Suppressor macrophage treated with lipopolysaccharide for 4 hours (primary cell): ENCODE data around the gene LMNTD1.
"Not testable (repeated sequence)": the region's sequence is repeated elsewhere in the genome, so short reads cannot be mapped to it uniquely, and the experiment has no call there.

Experiments
- DNase-seq: peaks from one replicate; pipeline ENCODE4 v3.0.0-alpha.2; 2020

The LMNTD1 gene

DNA sequence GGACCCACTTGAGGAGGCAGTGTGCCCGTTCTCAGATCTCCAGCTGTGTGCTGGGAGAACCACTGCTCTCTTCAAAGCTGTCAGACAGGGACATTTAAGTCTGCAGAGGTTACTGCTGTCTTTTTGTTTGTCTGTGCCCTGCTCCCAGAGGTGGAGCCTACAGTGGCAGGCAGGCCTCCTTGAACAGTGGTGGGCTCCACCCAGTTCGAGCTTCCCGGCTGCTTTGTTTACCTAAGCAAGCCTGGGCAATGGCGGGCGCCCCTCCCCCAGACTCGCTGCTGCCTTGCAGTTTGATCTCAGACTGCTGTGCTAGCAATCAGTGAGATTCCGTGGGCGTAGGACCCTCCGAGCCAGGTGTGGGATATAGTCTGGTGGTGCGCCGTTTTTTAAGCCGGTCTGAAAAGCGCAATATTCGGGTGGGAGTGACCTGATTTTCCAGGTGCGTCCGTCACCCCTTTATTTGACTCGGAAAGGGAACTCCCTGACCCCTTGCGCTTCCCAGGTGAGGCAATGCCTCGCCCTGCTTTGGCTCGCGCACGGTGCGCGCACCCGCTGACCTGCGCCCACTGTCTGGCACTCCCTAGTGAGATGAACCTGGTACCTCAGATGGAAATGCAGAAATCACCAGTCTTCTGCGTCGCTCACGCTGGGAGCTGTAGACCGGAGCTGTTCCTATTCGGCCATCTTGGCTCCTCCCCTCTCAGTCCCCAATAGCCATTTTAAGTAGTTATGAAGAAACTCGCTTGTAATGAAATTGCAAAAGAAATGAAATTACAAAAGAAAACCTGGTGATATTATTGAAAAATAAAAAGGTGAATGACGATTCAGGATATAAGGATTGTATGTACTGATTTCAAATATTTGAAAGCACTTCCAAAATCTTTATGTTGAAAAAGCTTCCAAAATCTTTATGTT lies 63.9 kb downstream of the LMNTD1 start:
- not testable (repeated sequence) for DNase-seq

DNA sequence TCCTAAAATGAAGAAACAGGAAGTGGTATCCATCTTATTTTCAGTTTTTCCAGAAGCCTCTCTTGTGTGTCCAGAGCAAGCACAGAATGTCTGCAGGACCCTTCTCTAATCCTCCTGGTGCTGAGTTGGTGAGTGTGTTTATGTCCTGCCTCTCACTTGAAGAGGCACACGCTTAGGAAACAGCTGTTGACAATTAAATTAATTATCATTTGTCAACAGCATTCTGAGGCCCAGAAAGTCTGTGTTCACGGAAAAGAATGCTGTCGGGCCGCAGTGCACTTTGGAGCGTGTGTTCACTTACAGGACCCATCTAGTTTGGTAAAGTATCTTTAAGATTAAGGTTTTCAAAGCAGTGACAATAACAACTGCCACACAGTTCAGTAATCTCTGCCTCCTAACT lies 70.5 kb downstream of the LMNTD1 start:
- DNase-seq = no peak

GRCh38 chr12:25480145-25480544 lies 72.9 kb downstream of the LMNTD1 start:
- DNase-seq = no peak

DNA sequence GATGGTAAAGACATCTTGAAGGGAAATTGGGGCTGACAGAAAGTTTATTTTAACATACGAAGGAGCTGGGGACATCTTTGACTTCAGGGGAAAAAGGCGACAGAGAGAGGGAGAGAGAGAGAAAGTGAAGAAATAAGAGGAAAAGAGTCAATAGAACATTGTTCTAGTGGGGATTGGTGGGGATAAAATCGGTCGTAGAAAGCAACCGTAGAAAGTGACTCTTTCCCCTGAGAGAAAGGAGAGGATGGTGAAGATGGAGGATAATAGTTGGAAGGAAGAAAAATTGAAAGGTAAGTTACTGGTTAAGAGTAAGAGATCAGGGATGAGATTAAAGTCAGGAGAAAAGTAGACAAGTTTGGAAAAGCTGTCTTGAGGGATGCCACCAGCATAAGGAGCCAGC lies 75.9 kb downstream of the LMNTD1 start:
- no peak for DNase-seq

DNA sequence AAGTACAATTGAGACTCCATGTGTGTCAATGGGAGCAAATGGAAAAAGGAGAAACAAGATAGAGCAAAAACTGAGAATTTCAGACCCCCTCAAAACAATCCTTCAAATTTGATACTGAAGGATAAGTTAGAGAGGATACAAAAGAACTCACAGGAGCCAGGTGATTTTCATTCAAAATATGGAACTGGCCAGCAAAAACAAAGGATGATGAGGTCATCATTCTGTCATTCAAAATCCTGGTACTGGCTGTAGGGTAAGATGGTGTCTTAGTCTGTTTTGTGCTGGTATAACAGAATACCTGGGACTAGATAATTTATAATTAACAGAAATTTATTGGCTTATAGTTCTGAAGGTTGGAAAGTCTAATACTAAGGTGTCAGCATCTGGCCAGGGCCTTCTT lies 80.6 kb downstream of the LMNTD1 start:
- DNase-seq = no peak

DNA sequence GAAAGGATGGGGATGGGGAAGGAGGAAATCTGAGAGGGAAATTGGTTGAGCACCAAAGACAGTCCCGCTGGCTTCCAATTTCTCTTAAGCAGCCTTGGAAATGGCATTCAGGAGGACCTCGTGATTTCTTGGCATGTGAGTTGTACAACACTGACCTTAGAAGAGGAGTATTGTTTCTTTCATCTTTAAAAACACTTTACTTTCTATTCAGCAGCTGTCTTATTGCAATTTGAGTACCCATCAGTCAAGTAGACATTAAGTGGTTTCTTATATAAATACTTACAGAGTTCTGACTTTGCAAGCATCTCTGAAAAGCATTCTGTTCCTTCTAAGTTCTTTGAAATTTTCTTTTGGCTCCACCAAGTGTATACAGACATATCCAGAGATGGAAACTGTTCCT lies 83.2 kb downstream of the LMNTD1 start:
- DNase-seq = no peak

DNA sequence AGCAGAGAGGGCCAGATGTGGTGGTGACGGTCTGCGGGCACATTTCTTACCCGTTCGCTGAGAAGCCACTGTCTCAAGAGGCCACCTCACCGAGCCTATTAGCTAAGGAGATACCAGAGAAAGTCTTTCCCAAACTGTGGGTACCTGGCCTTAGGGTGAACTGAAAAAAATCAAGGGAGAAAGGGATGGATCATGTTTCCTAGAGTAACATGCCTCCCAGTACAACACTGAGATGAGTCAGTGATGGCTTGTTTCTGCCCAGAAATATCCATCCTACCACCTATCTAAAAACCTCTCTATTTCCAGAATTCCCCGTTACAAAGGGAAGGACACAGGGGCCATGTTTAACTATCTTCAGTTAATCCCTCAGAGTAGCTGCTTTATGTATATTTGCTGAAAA lies 83.7 kb downstream of the LMNTD1 start:
- DNase-seq = no peak

- no peak for DNase-seq
These were observed 89.6 kb downstream of the LMNTD1 start for GRCh38 chr12:25463521-25463920.

DNA sequence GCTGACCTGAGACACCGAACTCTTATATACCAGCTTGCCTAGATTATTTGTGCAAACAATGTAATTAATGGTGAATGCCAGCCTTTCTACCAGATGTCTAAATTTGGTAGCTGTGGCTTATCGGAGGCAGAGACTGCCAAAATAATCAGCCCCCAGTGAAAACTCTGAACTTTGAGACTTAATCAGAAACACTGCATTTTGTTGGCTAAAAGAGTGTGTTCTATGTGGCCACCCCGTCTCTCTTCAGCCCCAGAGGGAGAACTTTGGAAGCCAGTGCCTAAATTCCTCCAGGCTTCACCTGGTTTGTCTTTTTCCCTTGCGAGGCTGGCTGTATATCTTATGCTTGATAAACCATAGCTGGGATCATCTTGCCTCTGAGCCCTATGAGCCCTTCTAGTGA lies 90.1 kb downstream of the LMNTD1 start:
- DNase-seq = no peak

GRCh38 chr12:25459541-25459951 lies 93.5 kb downstream of the LMNTD1 start:
- peak; percentile 61 for DNase-seq

- DNase-seq = peak; percentile 16
These were observed 95.0 kb downstream of the LMNTD1 start for GRCh38 chr12:25458047-25458552.

- no peak for DNase-seq
These were observed 96.6 kb downstream of the LMNTD1 start for GRCh38 chr12:25456474-25456873.

DNA sequence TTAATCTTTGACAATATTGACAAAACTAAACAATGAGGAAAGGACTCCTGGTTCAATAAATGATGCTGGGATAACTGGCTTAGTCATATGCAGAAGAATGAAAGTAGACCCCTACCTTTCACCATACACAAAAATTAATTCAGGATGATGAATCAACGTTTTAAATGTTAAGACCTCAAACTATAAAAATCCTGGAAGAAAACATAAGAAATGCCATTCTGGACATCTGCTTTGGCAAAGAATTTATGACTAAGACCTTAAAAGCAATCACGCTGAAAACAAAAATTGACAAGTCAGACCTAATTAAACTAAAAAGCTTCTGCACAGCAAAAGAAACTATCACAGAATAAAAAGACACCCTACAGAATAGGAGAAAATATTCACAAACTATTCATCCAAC lies 97.4 kb downstream of the LMNTD1 start:
- no peak for DNase-seq

- no peak for DNase-seq
These were observed 104.1 kb downstream of the LMNTD1 start for GRCh38 chr12:25449007-25449406.

DNA sequence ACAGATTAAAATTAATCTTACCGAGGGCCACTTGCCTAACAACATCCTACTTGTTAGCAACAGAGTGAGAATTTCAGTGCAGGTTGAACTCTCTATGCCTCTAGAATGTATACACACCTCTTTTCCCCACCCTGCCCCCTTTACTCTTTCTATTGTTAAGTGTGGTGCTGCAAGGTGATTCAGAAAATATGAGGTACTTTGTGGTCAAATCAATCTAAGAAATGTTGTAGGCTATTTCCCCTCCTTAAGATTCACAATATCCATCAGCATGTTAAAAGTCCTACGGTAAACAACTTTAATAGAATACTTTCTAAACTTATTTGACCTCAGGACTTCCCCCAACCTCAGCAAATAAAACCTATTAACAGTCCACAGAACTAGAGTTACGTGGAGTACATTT lies 106.0 kb downstream of the LMNTD1 start:
- DNase-seq = no peak

- DNase-seq = peak; percentile 6
These were observed 114.4 kb downstream of the LMNTD1 start for GRCh38 chr12:25438638-25439037.

DNA sequence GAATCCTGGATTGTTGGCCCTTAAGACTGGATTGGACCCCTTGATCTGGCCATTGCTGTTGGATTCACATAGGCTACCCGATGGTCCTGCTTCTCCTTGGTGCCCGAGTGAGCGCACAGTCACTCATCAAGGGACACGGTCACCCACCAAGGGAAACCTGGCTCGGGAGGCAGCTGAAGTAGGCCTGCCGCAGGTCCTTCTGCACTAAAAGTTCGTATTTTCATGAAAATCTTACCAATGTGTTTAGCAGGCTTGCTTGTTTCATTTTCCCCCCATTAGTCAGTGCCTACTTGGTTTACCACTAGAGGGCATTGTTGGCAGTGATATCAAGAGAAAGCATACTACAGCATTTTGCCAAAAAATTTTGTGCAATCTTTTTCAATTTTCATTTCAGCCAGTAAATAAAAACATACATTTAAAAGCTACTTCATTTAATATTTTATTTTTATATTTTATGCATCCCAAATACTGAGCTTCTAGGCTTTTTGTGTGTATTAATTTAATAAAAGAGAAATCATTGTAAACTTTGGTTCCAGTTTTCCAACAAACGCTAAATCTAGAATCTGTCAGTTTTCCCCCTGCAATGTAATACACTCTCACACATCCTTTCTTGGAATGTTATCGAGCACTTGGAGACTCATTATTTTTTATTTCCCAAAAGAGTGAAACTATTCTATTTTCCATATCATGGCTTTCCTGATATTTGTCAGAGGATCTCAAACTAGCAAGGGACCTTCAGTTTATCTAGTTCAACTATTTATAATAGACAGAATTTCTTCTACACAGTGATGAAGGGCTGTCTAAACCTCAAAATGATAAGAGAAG lies 116.7 kb downstream of the LMNTD1 start:
- DNase-seq = peak; percentile 77

- no peak for DNase-seq
These were observed 117.7 kb downstream of the LMNTD1 start for GRCh38 chr12:25435431-25435830.

DNA sequence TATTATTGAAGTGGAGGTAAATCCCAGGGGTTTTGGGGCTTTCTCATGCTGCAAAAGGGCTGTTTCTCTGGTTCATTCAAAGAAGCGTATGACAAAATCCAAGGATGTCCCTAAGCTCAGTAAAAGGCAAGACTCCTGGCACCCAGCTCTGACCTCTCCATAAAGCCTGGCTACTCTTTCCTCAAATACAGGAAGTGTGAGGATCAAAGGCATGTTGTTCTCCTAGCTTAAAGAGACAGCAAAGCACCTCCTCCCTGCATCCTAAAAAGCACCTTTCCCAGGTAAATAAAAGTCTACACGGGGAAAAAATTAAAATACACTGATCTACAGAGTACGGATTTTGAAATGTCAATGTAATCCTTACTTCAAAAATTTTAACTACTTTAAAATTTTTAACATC lies 118.6 kb downstream of the LMNTD1 start:
- no peak for DNase-seq

GRCh38 chr12:25433581-25434325 lies 119.3 kb downstream of the LMNTD1 start:
- DNase-seq = no peak

GRCh38 chr12:25433024-25433423 lies 120.1 kb downstream of the LMNTD1 start:
- no peak for DNase-seq

DNA sequence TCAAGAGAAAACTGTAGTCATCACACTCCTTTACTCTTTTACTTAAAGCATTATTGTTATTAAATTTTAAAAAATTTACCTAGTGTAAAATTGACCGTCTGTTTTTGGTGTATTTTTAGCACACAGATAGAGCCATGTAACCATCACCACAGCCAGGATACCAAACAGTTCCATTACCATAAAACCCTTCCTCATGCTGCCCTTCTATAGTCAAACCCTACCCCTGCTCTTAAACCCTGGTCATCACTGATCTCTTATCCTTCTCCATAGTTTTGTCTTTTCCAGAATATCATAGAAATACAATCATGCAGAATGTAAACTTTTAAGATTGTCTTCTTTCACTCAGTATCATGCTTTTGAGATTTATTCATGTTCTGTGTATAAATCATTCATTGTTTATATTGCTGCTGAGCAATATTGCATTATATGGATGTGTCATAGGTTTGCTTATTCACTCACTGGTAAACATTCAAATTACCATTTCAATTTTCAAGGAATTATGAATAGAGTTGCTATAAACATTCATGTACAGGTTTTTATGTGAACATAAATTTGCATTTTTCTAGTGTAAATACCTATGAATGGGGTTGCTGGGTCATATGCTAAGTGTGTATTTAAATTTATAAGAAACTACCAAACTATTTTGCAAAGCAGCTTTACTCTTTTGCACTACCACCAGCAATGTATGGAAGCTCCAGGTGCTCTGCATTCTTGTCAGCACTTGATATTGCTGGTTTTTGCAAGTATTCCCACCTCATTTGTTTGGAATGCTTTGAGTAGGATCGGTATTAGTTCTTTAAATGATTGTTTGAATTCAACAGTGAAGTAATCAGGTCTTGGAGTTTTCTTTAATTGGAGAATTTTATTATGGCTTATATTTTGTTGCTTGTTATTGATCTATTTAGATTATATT lies 125.5 kb downstream of the LMNTD1 start:
- DNase-seq = no peak
